ENCODE data around the gene COL11A1. TPM values are rescaled to one million over a fixed set of nuclear protein-coding genes. Genes with fewer than 3 reads are reported as not detected.
"Not testable (repeated sequence)": the region's sequence is repeated elsewhere in the genome, so short reads cannot be mapped to it uniquely, and the experiment has no call there.

The COL11A1 gene
- total and polyA plus RNA-seq, 2 of the 4 experiments (the other 2 are of a cell fraction) = 4.6 to 5.2 TPM

DNA sequence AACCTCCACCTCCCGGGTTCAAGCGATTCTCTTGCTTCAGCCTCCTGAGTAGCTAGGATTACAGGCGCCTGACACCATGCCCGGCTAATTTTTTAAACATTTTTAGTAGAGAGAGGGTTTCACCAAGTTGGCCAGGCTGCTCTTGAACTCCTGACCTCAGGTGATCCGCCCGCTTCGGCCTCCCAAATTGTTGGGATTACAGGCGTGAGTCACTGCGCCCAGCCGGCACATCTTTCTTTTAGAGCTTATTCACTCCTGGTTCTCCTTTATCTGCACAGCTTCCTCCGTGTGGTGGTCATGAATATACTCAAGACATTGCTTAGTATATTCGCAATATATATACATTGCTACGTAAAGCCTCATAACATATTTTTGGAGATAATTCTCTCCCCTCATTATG is 80.2 kb downstream of the COL11A1 start:
- H3K27me3 ChIP-seq (ENCODE audit: control insufficient read depth, insufficient read depth, low read length); H4K5ac ChIP-seq (ENCODE audit: low read depth, low read length); dilution Hi-C loops (cut with HindIII; ENCODE audit: low sequenced_read_pairs, unreplicated experiment); H3K56ac ChIP-seq (ENCODE audit: extremely low read depth, insufficient read depth, low read length); H2BK120ac ChIP-seq (ENCODE audit: low read depth, low read length); H4K91ac ChIP-seq (ENCODE audit: insufficient read depth, low read depth, low read length); DNase-seq; intact Hi-C loops (cut with micrococcal nuclease); H2BK5ac ChIP-seq (ENCODE audit: low read depth, low read length, poor library complexity, severe bottlenecking); H3K9me3 ChIP-seq (ENCODE audit: control insufficient read depth, insufficient read depth, low read length); H2BK15ac ChIP-seq (ENCODE audit: low read depth, low read length); H2BK20ac ChIP-seq (ENCODE audit: low read depth, low read length); H3K4me2 ChIP-seq (ENCODE audit: low read depth, low read length); H3K4ac ChIP-seq (ENCODE audit: low read depth, low read length); H3K27ac ChIP-seq (ENCODE audit: insufficient read depth, low read length); H3K14ac ChIP-seq (replicated peaks; ENCODE audit: low read depth, low read length); H3K9ac ChIP-seq (ENCODE audit: low read depth, low read length); H3K9me1 ChIP-seq (ENCODE audit: insufficient read depth, low read length); H2AFZ ChIP-seq (replicated peaks; ENCODE audit: low read length, poor library complexity); H3K4me3 ChIP-seq (ENCODE audit: insufficient read depth, low read depth, low read length); H4K8ac ChIP-seq (ENCODE audit: low read depth in 2 of 2, low read length in 2 of 2); H2AK9ac ChIP-seq (replicated peaks; ENCODE audit: low read depth, low read length, poor library complexity); BruUV-seq (replicated peaks); CTCF ChIA-PET; in situ Hi-C loops (cut with MboI; ENCODE audit: low sequenced_read_pairs); POLR2A ChIA-PET (ENCODE audit: unreplicated experiment); H3K23ac ChIP-seq (ENCODE audit: low read depth, low read length); H3K4me1 ChIP-seq (ENCODE audit: control insufficient read depth, insufficient read depth, low read length); ATAC-seq (ENCODE audit: low read depth); H3K36me3 ChIP-seq (ENCODE audit: control insufficient read depth, insufficient read depth, low read length); H2AK5ac ChIP-seq (ENCODE audit: low read depth, low read length); H3K18ac ChIP-seq (ENCODE audit: low read depth, low read length); H3K79me1 ChIP-seq (ENCODE audit: low read depth in 1 of 2, low read length in 2 of 2); H4K20me1 ChIP-seq (ENCODE audit: insufficient read depth, low read length): not testable (repeated sequence)
- WGBS, 2 experiments (ENCODE audit: extremely low coverage in 2 of 2, insufficient read length in 1 of 2) = 80% methylated on average over 1 of the region's 13 CpGs; no CpG with 5 or more reads in 1 of the 2 experiments

All from IMR-90 (cell line).